Measurements from ENCODE around the gene SLC22A3. TPM values are rescaled to one million over a fixed set of nuclear protein-coding genes. Genes with fewer than 3 reads are reported as not detected.

The SLC22A3 gene
- total RNA-seq (2014; rRNA removed; shearing (Covaris generic)): not detected in 2 replicates

DNA sequence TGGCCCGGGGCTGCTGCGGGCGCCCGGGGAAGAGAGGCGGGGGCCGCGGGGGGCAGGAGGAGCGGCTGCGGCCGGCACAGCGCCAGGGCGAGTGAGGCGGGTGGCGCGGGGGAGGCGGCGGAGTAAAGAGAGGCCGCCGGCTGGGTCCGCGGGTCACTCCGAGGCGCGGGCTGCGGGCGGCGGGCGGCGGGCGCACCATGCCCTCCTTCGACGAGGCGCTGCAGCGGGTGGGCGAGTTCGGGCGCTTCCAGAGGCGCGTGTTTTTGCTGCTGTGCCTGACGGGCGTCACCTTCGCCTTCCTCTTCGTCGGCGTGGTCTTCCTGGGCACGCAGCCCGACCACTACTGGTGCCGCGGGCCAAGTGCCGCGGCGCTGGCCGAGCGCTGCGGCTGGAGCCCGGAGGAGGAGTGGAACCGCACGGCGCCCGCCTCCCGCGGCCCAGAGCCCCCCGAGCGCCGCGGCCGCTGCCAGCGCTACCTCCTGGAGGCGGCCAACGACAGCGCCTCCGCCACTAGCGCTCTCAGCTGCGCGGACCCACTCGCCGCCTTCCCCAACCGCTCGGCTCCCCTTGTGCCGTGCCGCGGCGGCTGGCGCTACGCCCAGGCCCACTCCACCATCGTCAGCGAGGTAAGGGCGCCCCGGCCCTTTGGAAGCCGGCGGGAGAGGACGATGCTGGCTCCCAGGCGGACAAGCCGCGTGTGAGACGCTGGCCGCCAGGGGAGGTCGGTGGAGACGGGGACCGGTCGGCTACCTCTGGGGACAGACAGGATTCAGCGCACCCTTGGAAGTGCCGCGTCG is at the start of gene SLC22A3:
Gene SLC22A3 (plus strand): TSS at position 156 of the 797 bp plus-strand sequence. CDS start 42 bp downstream, at position 198.

Other genes with a start within 250 kb of the SLC22A3 start
- 0.05 TPM in 1 of 2 replicates, not detected in the other for gene SLC22A1, start 226.6 kb upstream of the SLC22A3 start, total RNA-seq (2014; rRNA removed; shearing (Covaris generic))
- gene SLC22A2, start 89.6 kb upstream of the SLC22A3 start, total RNA-seq (2014; rRNA removed; shearing (Covaris generic)): not detected in 2 replicates